ENCODE results near the gene DOCK11. TPM values are rescaled to one million over a fixed set of nuclear protein-coding genes. Genes with fewer than 3 reads are reported as not detected.

DOCK11 gene
- total RNA-seq, 1 experiment from 2014 or later = 13.1 TPM

GRCh38 chrX:118498351-118498750 lies 2.7 kb downstream of the DOCK11 start (continued):
- TF ChIP-seq ZNF512 (CRISPR knock-in tag; IDR thresholded peaks at IDR 0.05; ENCODE audit: borderline replicate concordance) (no peak), ATF6 (CRISPR knock-in tag; IDR thresholded peaks at IDR 0.05) (no peak)

GRCh38 chrX:118498755-118499154 lies 3.1 kb downstream of the DOCK11 start:
- CTCF ChIA-PET = interaction anchor here (0.8 to 2.0 kb wide), 13 partner anchors 8 to 115 kb away, joined by 3 to 18 read pairs (median 6); no protein-coding TSS in a partner anchor

GRCh38 chrX:118499295-118499694 lies 3.7 kb downstream of the DOCK11 start:
- CTCF ChIA-PET = interaction anchor here (0.6 to 2.0 kb wide), 18 partner anchors 9 to 127 kb away, joined by 3 to 18 read pairs (median 4); no protein-coding TSS in a partner anchor
- ATAC-seq (peak; percentile 12), DNase-seq (ENCODE audit: low spot score) (peak; percentile 39)
- Mint-ChIP-seq H3K9me3 (no peaks in the 10 kb centered on the region), H3K36me3 (no peaks in the 10 kb centered on the region), H3K27ac (peak overlapping the region; percentile 87), H3K4me1 (peaks cover 49% of the 10 kb centered on the region), H3K4me3 (peak overlapping the region; percentile 52), H3K27me3 (ENCODE audit: low read depth) (peaks cover 20% of the 10 kb centered on the region)
- POLR2A ChIA-PET = interaction anchor here (1.5 kb wide), 1 partner anchor 36 kb away, joined by 5 read pairs; no protein-coding TSS in a partner anchor
- TF ChIP-seq MYBL2 (CRISPR knock-in tag; IDR thresholded peaks at IDR 0.05) = no peak

More at GRCh38 chrX:118498755-118499154, 3.1 kb downstream of the DOCK11 start:
- Mint-ChIP-seq H3K27me3 (ENCODE audit: low read depth) (peaks cover 20% of the 10 kb centered on the region), H3K9me3 (no peaks in the 10 kb centered on the region), H3K4me1 (peaks cover 48% of the 10 kb centered on the region), H3K4me3 (peak overlapping the region; percentile 52), H3K27ac (peak overlapping the region; percentile 87; the same call in 1 of the 2 replicates), H3K36me3 (no peaks in the 10 kb centered on the region)
- POLR2A ChIA-PET = interaction anchor here (1.5 kb wide), 1 partner anchor 36 kb away, joined by 5 read pairs; no protein-coding TSS in a partner anchor
- DNase-seq (ENCODE audit: low spot score) (no peak), ATAC-seq (no peak)
- TF ChIP-seq PRRX2 (CRISPR knock-in tag; IDR thresholded peaks at IDR 0.05) = no peak
- no peak for TF ChIP-seq ATF1 (CRISPR knock-in tag; IDR thresholded peaks at IDR 0.05)
- TF ChIP-seq OVOL2 (CRISPR knock-in tag; IDR thresholded peaks at IDR 0.05; ENCODE audit: borderline replicate concordance) = no peak
- no peak for TF ChIP-seq E2F1 (CRISPR knock-in tag; IDR thresholded peaks at IDR 0.05)

- peaks cover 10% of the 10 kb centered on the region for H3K27me3 Mint-ChIP-seq (ENCODE audit: low read depth)
- no peak overlapping the region for H3K4me3 Mint-ChIP-seq
- peaks cover 40% of the 10 kb centered on the region for H3K4me1 Mint-ChIP-seq
- TF ChIP-seq CREB1 (CRISPR knock-in tag; IDR thresholded peaks at IDR 0.05) = no peak
- TF ChIP-seq ZMAT4 (CRISPR knock-in tag; IDR thresholded peaks at IDR 0.05) = no peak
- no peak for TF ChIP-seq ZNF138 (CRISPR knock-in tag; conservative IDR thresholded peaks at IDR 0.05)
- no peak for TF ChIP-seq CBFB (CRISPR knock-in tag; IDR thresholded peaks at IDR 0.05; ENCODE audit: low read depth)
- no peak for TF ChIP-seq RORB (CRISPR knock-in tag; IDR thresholded peaks at IDR 0.05)
- TF ChIP-seq ATF1 (CRISPR knock-in tag; IDR thresholded peaks at IDR 0.05) = no peak
- H3K27ac Mint-ChIP-seq = 0 out of 2 replicates have a peak overlapping the region, but pooled peaks have one; percentile 19
- POLR2A ChIA-PET = no interaction called here
- ATAC-seq (no peak), DNase-seq (ENCODE audit: low spot score) (no peak)
- CTCF ChIA-PET = no interaction called here
- no peaks in the 10 kb centered on the region for H3K36me3 Mint-ChIP-seq
- no peaks in the 10 kb centered on the region for H3K9me3 Mint-ChIP-seq
These were observed 6.7 kb downstream of the DOCK11 start for GRCh38 chrX:118502161-118502789.
